ENCODE measurements around the gene QPCT.

GRCh38 chr2:37340637-37341036 lies 3.8 kb upstream of the QPCT start:
- TF ChIP-seq EP300 (IDR thresholded peaks at IDR 0.05) (no peak), CTCF (IDR thresholded peaks at IDR 0.05) (no peak), POLR2A (IDR thresholded peaks at IDR 0.05) (no peak)

All from tibial nerve (tissue), 4 donors.